GM18868 (cell line): Measurements from ENCODE around the gene EXOC4.

Source experiments
- ATAC-seq: cut with Tn5 transposase; IDR thresholded peaks from one replicate; pipeline ENCODE4 v1.9.1; 2021; ENCODE audit warnings: mild to moderate bottlenecking, moderate library complexity; ENCODE audit not compliant: unreplicated experiment

The EXOC4 gene

GRCh38 chr7:133528796-133529195, 275.9 kb downstream of the EXOC4 start:
- ATAC-seq = no peak

- ATAC-seq = no peak
Measured at GRCh38 chr7:133529861-133530260, 277.0 kb downstream of the EXOC4 start.

GRCh38 chr7:133530682-133531081, 277.8 kb downstream of the EXOC4 start:
- ATAC-seq = no peak

- no peak for ATAC-seq
Measured at GRCh38 chr7:133534816-133535215, 281.9 kb downstream of the EXOC4 start.

- no peak for ATAC-seq
Measured at GRCh38 chr7:133535308-133535707, 282.4 kb downstream of the EXOC4 start.

GRCh38 chr7:133536450-133536849, 283.6 kb downstream of the EXOC4 start:
- no peak for ATAC-seq

GRCh38 chr7:133539016-133539415, 286.1 kb downstream of the EXOC4 start:
- no peak for ATAC-seq

- no peak for ATAC-seq
Measured at GRCh38 chr7:133540096-133540860, 287.4 kb downstream of the EXOC4 start.

GRCh38 chr7:133542209-133542780, 289.4 kb downstream of the EXOC4 start:
- ATAC-seq = no peak

GRCh38 chr7:133543657-133544056, 290.8 kb downstream of the EXOC4 start:
- ATAC-seq = no peak

GRCh38 chr7:133545618-133546017, 292.7 kb downstream of the EXOC4 start:
- no peak for ATAC-seq

GRCh38 chr7:133547981-133548380, 295.1 kb downstream of the EXOC4 start:
- no peak for ATAC-seq

- no peak for ATAC-seq
Measured at GRCh38 chr7:133549633-133550032, 296.8 kb downstream of the EXOC4 start.

GRCh38 chr7:133550145-133550544, 297.3 kb downstream of the EXOC4 start:
- ATAC-seq = no peak

- no peak for ATAC-seq
Measured at GRCh38 chr7:133550811-133551210, 297.9 kb downstream of the EXOC4 start.

- no peak for ATAC-seq
Measured at GRCh38 chr7:133551466-133551865, 298.6 kb downstream of the EXOC4 start.

- ATAC-seq = no peak
Measured at GRCh38 chr7:133552079-133552478, 299.2 kb downstream of the EXOC4 start.

- ATAC-seq = no peak
Measured at GRCh38 chr7:133554330-133554729, 301.5 kb downstream of the EXOC4 start.

- ATAC-seq = no peak
Measured at GRCh38 chr7:133556048-133556447, 303.2 kb downstream of the EXOC4 start.

GRCh38 chr7:133556553-133556952, 303.7 kb downstream of the EXOC4 start:
- no peak for ATAC-seq

GRCh38 chr7:133560900-133561299, 308.0 kb downstream of the EXOC4 start:
- no peak for ATAC-seq

GRCh38 chr7:133561396-133561795, 308.5 kb downstream of the EXOC4 start:
- ATAC-seq = no peak

GRCh38 chr7:133562621-133563020, 309.7 kb downstream of the EXOC4 start:
- no peak for ATAC-seq
